Ascending aorta (tissue), 2 donors: ENCODE data around the gene TSPYL6. TPM values are rescaled to one million over a fixed set of nuclear protein-coding genes. Genes with fewer than 3 reads are reported as not detected.

Experiments
- DNase-seq, 2 donors: peaks; one replicate each; pipeline ENCODE4 v3.0.0-alpha.2; 2019; ENCODE audit warnings: low spot score in 2 of 2
- H3K27ac ChIP-seq, 2 donors: fragments of 200-600 bp; sonication (generic); one replicate each; pipeline ENCODE4 v1.5.1; 2016 to 2017; ENCODE audit warnings: mild to moderate bottlenecking in 1 of 2
- H3K27me3 ChIP-seq: fragments of 200-600 bp; sonication (generic); one replicate; pipeline ENCODE4 v1.5.1; 2017
- H3K36me3 ChIP-seq, 2 donors: fragments of 200-600 bp; sonication (generic); one replicate each; pipeline ENCODE4 v1.5.1; 2016
- H3K4me1 ChIP-seq, 2 donors: fragments of 200-600 bp; sonication (generic); one replicate each; pipeline ENCODE4 v1.5.1; 2016 to 2017; ENCODE audit warnings: mild to moderate bottlenecking in 1 of 2
- H3K4me3 ChIP-seq, 2 donors: fragments of 200-600 bp; sonication (generic); one replicate each; pipeline ENCODE4 v1.5.1; 2016 to 2017; ENCODE audit warnings: mild to moderate bottlenecking in 1 of 2
- H3K9me3 ChIP-seq, 2 donors: fragments of 200-600 bp; sonication (generic); one replicate each; pipeline ENCODE4 v1.5.1; 2016
- CTCF ChIP-seq, 3 experiments: fragments of 200-600 bp in 2 of 3; fragments of 450-650 bp in 1 of 3; sonication (generic) in 2 of 3; IDR thresholded peaks; one replicate each; pipeline ENCODE4 v1.5.1; 2016 to 2019; ENCODE audit warnings: antibody characterized with exemption in 3 of 3, mild to moderate bottlenecking in 1 of 3, moderate library complexity in 1 of 3
- intact Hi-C: fragments of 100-400 bp; cut with DNase I; formaldehyde crosslinking; loops from one replicate; pipeline ENCODE4 v1.15.1; 2023
- total RNA-seq: library from RNA; depleted of rRNA; stranded (reverse); fragments of >200 nt; gene quantifications from one replicate; pipeline ENCODE4 v1.1.0, GENCODE V29; 2016

The TSPYL6 gene
- total RNA-seq, 1 donor from 2014 or later = not detected

DNA sequence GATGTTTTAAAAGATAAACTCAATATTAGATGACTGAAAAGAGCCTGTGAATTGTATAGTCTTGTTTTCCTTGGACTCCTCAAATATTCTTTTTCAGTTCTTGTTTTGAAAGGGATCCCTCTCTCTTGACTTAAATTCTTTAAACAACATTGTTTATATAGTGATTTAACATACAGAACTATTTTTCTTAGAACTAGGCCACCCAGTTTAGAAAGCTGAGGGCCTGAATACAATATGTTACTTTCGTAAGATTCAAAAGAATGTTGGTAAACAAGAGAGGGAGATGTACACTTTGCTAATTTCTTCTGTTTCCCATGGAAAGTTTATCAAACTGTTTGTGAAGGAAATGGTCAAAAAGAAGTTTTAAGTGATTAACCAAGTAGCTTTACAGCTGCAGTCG lies 5.5 kb upstream of the TSPYL6 start:
- TF ChIP-seq CTCF (IDR thresholded peaks at IDR 0.05) = no peak

DNA sequence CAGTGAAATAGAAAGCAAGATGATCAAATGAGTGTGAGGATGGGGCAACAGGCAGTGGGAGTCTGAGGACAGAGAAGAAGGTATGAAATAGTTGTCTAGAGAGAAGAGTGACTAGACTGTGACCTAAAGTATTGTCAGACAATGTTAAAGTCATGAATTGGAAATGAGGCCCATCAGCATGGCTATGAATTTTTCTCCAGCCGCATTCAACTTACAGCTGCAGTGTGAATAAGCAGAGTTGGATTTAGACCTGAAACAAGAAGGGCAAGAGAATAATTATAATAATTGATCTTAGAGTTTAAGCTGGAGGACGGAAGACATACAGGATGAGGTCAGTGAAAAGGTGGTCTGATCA lies 4.2 kb upstream of the TSPYL6 start:
- no peak for TF ChIP-seq CTCF (IDR thresholded peaks at IDR 0.05)
- Histone ChIP-seq H3K4me3 (no peak overlapping the region), H3K27me3 (no peaks in the 10 kb centered on the region), H3K36me3 (no peaks in the 10 kb centered on the region), H3K9me3 (no peaks in the 10 kb centered on the region), H3K4me1 (peaks cover 0 to 6% of the 10 kb centered on the region in 2 donors), H3K27ac (no peak overlapping the region)
- DNase-seq = no peak
- intact Hi-C loops = no loop called here

More for the DNA sequence above, 5.5 kb upstream of the TSPYL6 start:
- intact Hi-C loops = no loop called here
- no peak overlapping the region for H3K4me3 ChIP-seq
- no peaks in the 10 kb centered on the region for H3K27me3 ChIP-seq
- H3K4me1 ChIP-seq = peaks cover 0 to 6% of the 10 kb centered on the region in 2 donors
- no peaks in the 10 kb centered on the region for H3K36me3 ChIP-seq
- no peaks in the 10 kb centered on the region for H3K9me3 ChIP-seq
- DNase-seq = no peak
- peak overlapping the region; percentile 53 to 57 for H3K27ac ChIP-seq

- Histone ChIP-seq H3K4me1 (peaks cover 0 to 6% of the 10 kb centered on the region in 2 donors), H3K27me3 (no peaks in the 10 kb centered on the region), H3K9me3 (no peaks in the 10 kb centered on the region), H3K4me3 (no peak overlapping the region), H3K27ac (no peak overlapping the region), H3K36me3 (no peaks in the 10 kb centered on the region)
- no peak for DNase-seq
- no peak for TF ChIP-seq CTCF (IDR thresholded peaks at IDR 0.05)
- intact Hi-C loops = no loop called here
Measured at GRCh38 chr2:54259413-54260240, 3.6 kb upstream of the TSPYL6 start.

- no peak for DNase-seq
- no peaks in the 10 kb centered on the region for H3K27me3 ChIP-seq
- TF ChIP-seq CTCF (IDR thresholded peaks at IDR 0.05) = no peak
- no peaks in the 10 kb centered on the region for H3K9me3 ChIP-seq
- H3K4me1 ChIP-seq = peaks cover 0 to 6% of the 10 kb centered on the region in 2 donors
- intact Hi-C loops = no loop called here
- H3K36me3 ChIP-seq = no peaks in the 10 kb centered on the region
- no peak overlapping the region for H3K27ac ChIP-seq
- H3K4me3 ChIP-seq = no peak overlapping the region
Measured at GRCh38 chr2:54258166-54258565, 2.1 kb upstream of the TSPYL6 start.

GRCh38 chr2:54255230-54256090 lies 569 bp downstream of the TSPYL6 start:
- intact Hi-C loops = no loop called here
- no peaks in the 10 kb centered on the region for H3K36me3 ChIP-seq
- no peak for TF ChIP-seq CTCF (IDR thresholded peaks at IDR 0.05)

More at GRCh38 chr2:54255230-54256090, 569 bp downstream of the TSPYL6 start:
- H3K27me3 ChIP-seq = no peaks in the 10 kb centered on the region
- no peaks in the 10 kb centered on the region for H3K4me1 ChIP-seq
- H3K9me3 ChIP-seq = no peaks in the 10 kb centered on the region
- H3K4me3 ChIP-seq = no peak overlapping the region
- DNase-seq = no peak
- no peak overlapping the region for H3K27ac ChIP-seq
